OCI-LY3 (cell line): ENCODE measurements around the gene URM1.

Experiments
- CTCF ChIP-seq: fragments of 200-600, 300-600 bp; sonication (generic); IDR thresholded peaks from 2 replicates; pipeline ENCODE4 v1.5.1; 2014; ENCODE audit warnings: antibody characterized with exemption, low read length, low read depth
- EZH2phosphoT487 ChIP-seq: fragments of 200-600 bp; shearing (Covaris generic); IDR thresholded peaks from 2 replicates; pipeline ENCODE4 v1.6.1; 2018; ENCODE audit warnings: antibody characterized with exemption, mixed run types, low read depth

GRCh38 chr9:128409450-128409849 is 38.3 kb downstream of the URM1 start:
- no peak for TF ChIP-seq CTCF
- TF ChIP-seq EZH2phosphoT487: no peak
